ENCODE measurements around the gene ACBD6. TPM values are rescaled to one million over a fixed set of nuclear protein-coding genes. Genes with fewer than 3 reads are reported as not detected.

ACBD6 gene
- total and polyA plus RNA-seq, 10 of the 15 experiments (the other 5 are each of a cell fraction or from before 2014, with no cell fraction given): 15.0 to 67.3 (median 55.0) TPM

- no peaks in the 10 kb centered on the region; the same call in 1 of the 2 replicates for H3K4me1 ChIP-seq (ENCODE audit: control insufficient read depth, insufficient read depth, low read length)
- DNase-seq (ENCODE audit: low read depth, low spot score) (no peak), ATAC-seq (no peak), FAIRE-seq (no peak)
- intact Hi-C loops (cut with micrococcal nuclease; ENCODE audit: unreplicated experiment): no loop called here
- no TSS peak for BruUV-seq (replicated peaks)
- no peaks in the 10 kb centered on the region for H3K27me3 ChIP-seq (replicated peaks in 1 of 2; ENCODE audit: control insufficient read depth in 2 of 2, insufficient read depth in 2 of 2, low read length in 1 of 2)
- TF ChIP-seq MTA2 (IDR thresholded peaks at IDR 0.05; ENCODE audit: low read depth) (no peak), SP1 (IDR thresholded peaks at IDR 0.05; ENCODE audit: low read depth, low read length) (no peak), WRNIP1 (IDR thresholded peaks at IDR 0.05; ENCODE audit: borderline replicate concordance, low read depth, low read length) (no peak), NFXL1 (IDR thresholded peaks at IDR 0.05; ENCODE audit: borderline replicate concordance) (no peak), MLLT1 (IDR thresholded peaks at IDR 0.05) (no peak), MEF2A (IDR thresholded peaks at IDR 0.05; ENCODE audit: insufficient read depth, low read depth, low read length) (no peak), BCL11A (IDR thresholded peaks at IDR 0.05; ENCODE audit: low read depth, low read length) (no peak), KLF5 (IDR thresholded peaks at IDR 0.05; ENCODE audit: partially characterized antibody) (no peak), STAT1 (conservative IDR thresholded peaks at IDR 0.05) (no peak), GABPA (IDR thresholded peaks at IDR 0.05; ENCODE audit: low read depth) (no peak), ZNF217 (IDR thresholded peaks at IDR 0.05) (no peak), RELA (IDR thresholded peaks at IDR 0.05; ENCODE audit: borderline replicate concordance, partially characterized antibody) (no peak), PAX8 (IDR thresholded peaks at IDR 0.05) (no peak), TAF1 (IDR thresholded peaks at IDR 0.05; ENCODE audit: borderline replicate concordance, low read depth, low read length) (no peak), BRCA1 (IDR thresholded peaks at IDR 0.05; ENCODE audit: low read depth, low read length) (no peak), ZBTB33 (IDR thresholded peaks at IDR 0.05) (no peak), MAX (IDR thresholded peaks at IDR 0.05; ENCODE audit: low read depth, low read length) (no peak), POLR2AphosphoS5 (IDR thresholded peaks at IDR 0.05; ENCODE audit: low read length) (no peak)
- SMC1A ChIA-PET (ENCODE audit: uncharacterized antibody, unreplicated experiment): interaction anchor here (0.6 to 3.6 kb wide), 15 partner anchors 8 to 634 kb away, joined by 3 to 37 read pairs (median 4); no protein-coding TSS in a partner anchor
- no peak overlapping the region for H2AFZ ChIP-seq (ENCODE audit: control insufficient read depth, low read depth, low read length)
- POLR2A ChIA-PET: interaction anchor here (0.5 kb wide), 1 partner anchor 639 kb away, joined by 3 read pairs; no protein-coding TSS in a partner anchor
- no peaks in the 10 kb centered on the region for H4K20me1 ChIP-seq (ENCODE audit: control insufficient read depth, insufficient read depth)
- in situ Hi-C loops (cut with MboI): loop anchor here (5.0 kb wide), 1 partner anchor 228 kb away; no protein-coding TSS in a partner anchor
- no peak overlapping the region for H3K4me3 ChIP-seq
- H3K9me3 ChIP-seq (replicated peaks; ENCODE audit: control insufficient read depth, insufficient read depth, low read length): no peaks in the 10 kb centered on the region
- no peak overlapping the region for H3K4me2 ChIP-seq (ENCODE audit: control insufficient read depth, insufficient read depth)
- no peaks in the 10 kb centered on the region for H3K79me2 ChIP-seq (ENCODE audit: control insufficient read depth, insufficient read depth, low read length)
- CTCF ChIA-PET: interaction anchor here (0.8 to 4.2 kb wide), 27 partner anchors 8 to 248 kb away, joined by 3 to 105 read pairs (median 6); no protein-coding TSS in a partner anchor
- no peaks in the 10 kb centered on the region for H3K36me3 ChIP-seq (ENCODE audit: control insufficient read depth in 2 of 2, insufficient read depth in 2 of 2, low read length in 1 of 2)
- no peak overlapping the region for H3K27ac ChIP-seq (ENCODE audit: control insufficient read depth, insufficient read depth)
- RAD21 ChIA-PET (ENCODE audit: unreplicated experiment): interaction anchor here (0.7 to 3.3 kb wide), 13 partner anchors 28 to 240 kb away, joined by 3 to 25 read pairs (median 4); no protein-coding TSS in a partner anchor
- no peak overlapping the region for H3K9ac ChIP-seq (ENCODE audit: control insufficient read depth, insufficient read depth, low read length)
- 69% methylated on average over 31 of the region's 31 CpGs for WGBS (ENCODE audit: insufficient coverage, insufficient replicate concordance, low lambda C conversion rate, missing lambda C conversion rate)
Observed at GRCh38 chr1:180253585-180254495, 248.5 kb downstream of the ACBD6 start.

Data from GM12878 (cell line).